WERI-Rb-1 (cell line): ENCODE data around the gene ABCC10.

ENCODE experiments used
- DNase-seq: peaks from one replicate; pipeline ENCODE4 v3.0.0-alpha.2; 2020
- H3K27ac ChIP-seq: fragments of 250-450 bp; sonication (Bioruptor Pico); 2 replicates; pipeline ENCODE4 v1.5.1; 2020; ENCODE audit warnings: mild to moderate bottlenecking, moderate library complexity
- H3K27me3 ChIP-seq: fragments of 250-450 bp; sonication (Bioruptor Pico); 2 replicates; pipeline ENCODE4 v1.5.1; 2021; ENCODE audit warnings: mild to moderate bottlenecking, low read depth, moderate library complexity; ENCODE audit not compliant: insufficient read depth, severe bottlenecking
- H3K36me3 ChIP-seq: fragments of 250-450 bp; sonication (Bioruptor Pico); 2 replicates; pipeline ENCODE4 v1.5.1; 2020; ENCODE audit warnings: mild to moderate bottlenecking, moderate library complexity
- H3K4me3 ChIP-seq: 2 replicates; pipeline ENCODE4 v1.5.1; 2011; ENCODE audit warnings: low read depth, mild to moderate bottlenecking, control low read depth, low read length
- H3K9me3 ChIP-seq: fragments of 250-450 bp; sonication (Bioruptor Pico); 2 replicates; pipeline ENCODE4 v1.5.1; 2021; ENCODE audit warnings: mild to moderate bottlenecking, moderate library complexity; ENCODE audit not compliant: severe bottlenecking
- TF ChIP-seq, protein P1 (sequence below): IDR thresholded peaks from 2 replicates; pipeline ENCODE4 v1.5.1; 2011; ENCODE audit warnings: low read depth, mild to moderate bottlenecking, control low read depth, inconsistent platforms, low read length

Gene ABCC10

DNA sequence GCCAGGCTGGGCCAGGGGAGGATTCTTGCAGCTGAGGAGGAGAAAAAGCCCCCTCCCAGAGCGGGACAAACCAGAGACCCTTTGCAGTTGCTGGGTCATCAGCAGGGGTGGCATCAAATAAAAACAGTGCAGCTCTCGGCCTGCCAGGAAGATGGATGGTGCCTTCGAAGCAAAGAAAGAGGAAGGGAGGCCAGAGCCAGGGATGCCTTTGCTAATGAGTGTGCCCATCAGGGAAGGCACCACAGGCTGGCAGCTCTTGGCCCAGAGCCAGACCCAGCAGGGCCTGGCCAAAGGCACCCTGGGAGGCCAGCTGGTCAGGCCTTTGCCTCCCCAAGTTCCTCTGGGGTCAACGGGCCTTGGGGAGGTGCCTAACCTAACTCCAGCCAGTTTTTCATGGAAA lies 31.6 kb upstream of the ABCC10 start:
- Histone ChIP-seq H3K27ac (no peak overlapping the region), H3K4me3 (no peak overlapping the region), H3K36me3 (no peaks in the 10 kb centered on the region), H3K9me3 (peaks cover 4% of the 10 kb centered on the region), H3K27me3 (no peaks in the 10 kb centered on the region)
- TF ChIP-seq, protein P1, sequence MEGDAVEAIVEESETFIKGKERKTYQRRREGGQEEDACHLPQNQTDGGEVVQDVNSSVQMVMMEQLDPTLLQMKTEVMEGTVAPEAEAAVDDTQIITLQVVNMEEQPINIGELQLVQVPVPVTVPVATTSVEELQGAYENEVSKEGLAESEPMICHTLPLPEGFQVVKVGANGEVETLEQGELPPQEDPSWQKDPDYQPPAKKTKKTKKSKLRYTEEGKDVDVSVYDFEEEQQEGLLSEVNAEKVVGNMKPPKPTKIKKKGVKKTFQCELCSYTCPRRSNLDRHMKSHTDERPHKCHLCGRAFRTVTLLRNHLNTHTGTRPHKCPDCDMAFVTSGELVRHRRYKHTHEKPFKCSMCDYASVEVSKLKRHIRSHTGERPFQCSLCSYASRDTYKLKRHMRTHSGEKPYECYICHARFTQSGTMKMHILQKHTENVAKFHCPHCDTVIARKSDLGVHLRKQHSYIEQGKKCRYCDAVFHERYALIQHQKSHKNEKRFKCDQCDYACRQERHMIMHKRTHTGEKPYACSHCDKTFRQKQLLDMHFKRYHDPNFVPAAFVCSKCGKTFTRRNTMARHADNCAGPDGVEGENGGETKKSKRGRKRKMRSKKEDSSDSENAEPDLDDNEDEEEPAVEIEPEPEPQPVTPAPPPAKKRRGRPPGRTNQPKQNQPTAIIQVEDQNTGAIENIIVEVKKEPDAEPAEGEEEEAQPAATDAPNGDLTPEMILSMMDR: no peak
- DNase-seq: no peak

DNA sequence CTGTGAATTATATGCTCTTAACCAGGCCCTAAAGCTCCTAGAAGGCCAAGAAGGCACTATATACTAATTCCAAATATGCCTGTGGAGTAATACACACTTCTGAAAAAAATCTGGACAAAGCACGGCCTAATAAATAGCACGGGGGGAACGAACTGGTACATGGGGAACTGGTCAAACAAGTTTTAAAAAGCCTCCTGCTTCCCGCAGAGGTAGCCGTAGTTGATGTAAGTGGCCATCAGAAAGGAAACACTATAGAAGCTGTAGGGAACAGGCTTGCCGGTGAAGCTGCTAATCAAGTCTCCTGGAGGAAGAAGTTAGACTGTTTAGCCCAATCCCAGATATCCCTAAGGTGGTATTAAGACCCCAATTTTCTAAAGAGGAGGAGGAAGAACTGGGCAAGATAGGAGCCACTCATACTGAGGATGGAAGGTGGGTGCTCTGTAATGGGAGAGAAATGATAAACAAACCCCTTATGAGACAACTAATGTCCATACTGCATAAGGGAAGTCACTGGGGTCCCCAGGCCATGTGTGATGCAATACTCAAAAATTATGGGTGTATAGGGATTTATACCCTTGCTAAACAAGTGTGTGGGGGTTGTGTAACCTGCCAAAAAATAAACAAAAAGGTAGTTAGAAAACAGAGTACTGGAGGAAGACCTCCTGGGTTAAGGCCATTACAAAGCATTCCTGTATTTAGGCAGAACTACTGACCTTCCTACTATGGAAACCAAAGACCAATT lies 30.8 kb upstream of the ABCC10 start:
- peaks cover 4% of the 10 kb centered on the region for H3K9me3 ChIP-seq
- no peak overlapping the region for H3K4me3 ChIP-seq
- no peaks in the 10 kb centered on the region for H3K36me3 ChIP-seq
- no peak overlapping the region for H3K27ac ChIP-seq
- no peak for DNase-seq
- TF ChIP-seq, protein P1: no peak
- no peaks in the 10 kb centered on the region for H3K27me3 ChIP-seq

DNA sequence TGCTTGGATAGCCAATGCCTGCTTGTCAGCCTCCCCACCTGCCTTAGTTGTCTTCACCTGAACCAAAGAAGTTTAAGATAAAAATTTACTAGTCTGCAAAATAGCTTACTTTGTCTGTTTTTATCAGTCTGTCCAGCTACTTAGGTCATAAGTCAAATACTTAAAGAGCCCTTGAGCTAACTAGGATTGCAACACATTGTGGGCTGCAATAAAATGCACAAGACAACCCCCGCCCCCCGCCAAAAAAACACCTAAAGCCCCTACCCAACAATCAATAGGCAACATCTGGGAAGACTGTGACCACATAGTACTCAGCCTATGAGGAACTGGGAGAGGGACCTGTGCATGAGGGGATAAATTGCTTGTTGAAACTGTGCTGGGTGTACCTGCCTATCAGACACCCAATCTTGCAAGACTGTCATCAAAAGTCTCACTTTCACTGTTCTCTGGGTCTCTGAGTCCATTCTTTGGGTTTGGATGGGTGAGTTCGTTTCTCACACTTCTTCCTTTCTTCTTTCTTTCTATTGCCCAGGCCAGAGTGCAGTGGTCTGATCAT lies 27.3 kb upstream of the ABCC10 start:
- Histone ChIP-seq H3K27ac (no peak overlapping the region), H3K36me3 (no peaks in the 10 kb centered on the region), H3K27me3 (no peaks in the 10 kb centered on the region), H3K9me3 (peaks cover 3% of the 10 kb centered on the region), H3K4me3 (no peak overlapping the region)
- TF ChIP-seq, protein P1: no peak
- DNase-seq: no peak

DNA sequence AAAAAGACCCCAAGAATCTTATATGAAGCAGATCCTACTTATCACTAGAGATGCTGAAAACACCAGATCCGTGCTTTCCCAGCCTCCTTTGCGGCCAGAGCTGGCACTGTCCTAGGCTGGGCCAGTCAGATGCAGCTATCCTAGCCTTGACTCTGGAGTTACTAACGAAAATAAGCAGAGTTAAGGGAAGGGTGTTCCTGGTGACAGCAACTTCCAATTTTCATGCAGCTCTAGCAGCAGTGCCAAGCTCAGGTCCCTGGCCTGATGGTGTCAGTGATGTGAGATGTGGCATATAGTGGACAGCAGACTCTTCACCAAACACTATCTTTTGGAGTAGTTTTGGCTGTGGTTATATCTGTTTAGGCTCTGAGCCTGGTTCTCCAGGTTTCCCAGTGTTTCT lies 25.6 kb upstream of the ABCC10 start:
- no peak for DNase-seq
- Histone ChIP-seq H3K4me3 (no peak overlapping the region), H3K9me3 (no peaks in the 10 kb centered on the region), H3K27me3 (no peaks in the 10 kb centered on the region), H3K27ac (no peak overlapping the region), H3K36me3 (no peaks in the 10 kb centered on the region)
- TF ChIP-seq, protein P1: no peak

DNA sequence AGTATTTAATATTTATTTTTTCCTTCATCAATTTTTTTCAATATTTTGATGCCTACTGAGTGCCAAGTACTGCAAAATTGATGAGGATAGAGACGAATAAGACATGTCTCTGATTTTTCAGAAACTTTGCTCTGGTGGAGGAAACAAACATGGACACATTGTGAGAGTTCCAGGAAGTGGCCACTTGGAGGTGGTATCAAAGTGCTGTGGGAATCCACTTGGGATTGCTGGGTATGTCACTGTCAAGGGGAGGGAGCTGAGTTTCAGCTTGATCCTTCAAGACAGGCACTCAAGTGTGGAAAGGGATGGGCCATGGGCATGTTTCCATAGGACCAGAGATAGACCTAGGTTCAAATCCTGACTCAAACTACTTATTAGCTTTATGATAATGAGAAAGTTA lies 24.5 kb upstream of the ABCC10 start:
- Histone ChIP-seq H3K4me3 (no peak overlapping the region), H3K27me3 (no peaks in the 10 kb centered on the region), H3K36me3 (no peaks in the 10 kb centered on the region), H3K27ac (no peak overlapping the region), H3K9me3 (no peaks in the 10 kb centered on the region)
- peak; percentile 47 for DNase-seq
- TF ChIP-seq, protein P1: peak; percentile 56
